HepG2 (cell line): Measurements from ENCODE around the gene CCR2. TPM values are rescaled to one million over a fixed set of nuclear protein-coding genes. Genes with fewer than 3 reads are reported as not detected.

Experiments used
- ATAC-seq: fragments of 200-7000 bp; cut with Tn5 transposase; 3 replicates; pipeline ENCODE4 v1.9.1; 2020; ENCODE audit warnings: mild to moderate bottlenecking, moderate library complexity
- BruUV-seq: library from RNA; stranded (reverse); fragments of 400-500 nt; replicated peaks from 2 replicates; lab custom pipeline; 2021; lab: Mats Ljungman, UMichigan
- CTCF ChIA-PET: fragments of 300-600 bp; formaldehyde crosslinking; extraction: SDS; loops from one replicate; lab custom pipeline; 2021; ENCODE audit warnings: low total read pairs, inconsistent platforms, low intra/inter-chr PET ratio; lab: Yijun Ruan, JAX
- POLR2A ChIA-PET: fragments of 350-600 bp; sonication (Branson Sonifier 250); formaldehyde crosslinking; loops from one replicate; lab custom pipeline; 2020; ENCODE audit warnings: antibody characterized with exemption, inconsistent platforms; lab: Yijun Ruan, JAX
- DNase-seq: peaks from one replicate; pipeline ENCODE4 v3.0.0-alpha.2; 2015; ENCODE audit warnings: low spot score
- FAIRE-seq: peaks from 3 replicates; lab custom pipeline; 2011; peaks lifted over from hg19 to GRCh38; lab: Jason Lieb, UNC
- H2AFZ ChIP-seq: one replicate; pipeline ENCODE4 v1.6.1; 2011; ENCODE audit warnings: low read length, inconsistent platforms
- H3K27ac ChIP-seq: fragments of 300-600 bp; 3 replicates; pipeline ENCODE4 v1.8.0; 2011; ENCODE audit warnings: mixed run types, mild to moderate bottlenecking, mixed read lengths, low read length, inconsistent platforms; ENCODE audit not compliant: insufficient read depth; ENCODE audit errors: extremely low read length
- H3K27me3 ChIP-seq, 2 experiments: fragments of 200-600 bp in 1 of 2; 2 replicates in 1 of 2; 3 replicates in 1 of 2; pipeline versions ENCODE4 v1.6.0 to v1.8.0; 2011; ENCODE audit warnings: low read length in 2 of 2, mild to moderate bottlenecking in 2 of 2, moderate library complexity in 2 of 2, inconsistent platforms in 1 of 2; ENCODE audit not compliant: insufficient read depth in 2 of 2, control insufficient read depth in 1 of 2
- H3K36me3 ChIP-seq, 2 experiments: fragments of 200-600 bp in 1 of 2; replicated peaks in 1 of 2; 2 replicates in 1 of 2; 3 replicates in 1 of 2; pipeline versions ENCODE4 v1.5.1 to v1.8.0; 2011; ENCODE audit warnings: low read length in 2 of 2, inconsistent platforms in 1 of 2; ENCODE audit not compliant: insufficient read depth in 2 of 2, control insufficient read depth in 1 of 2
- H3K4me1 ChIP-seq: 2 replicates; pipeline ENCODE4 v1.5.1; 2012; ENCODE audit warnings: low read length, inconsistent platforms; ENCODE audit not compliant: insufficient read depth
- H3K4me2 ChIP-seq: 2 replicates; pipeline ENCODE4 v1.6.0; 2011; ENCODE audit warnings: low read depth, low read length, inconsistent platforms
- H3K4me3 ChIP-seq, 3 experiments: fragments of 200-600 bp in 1 of 3; sonication (generic), shearing (Covaris generic) in 1 of 3; replicated peaks in 1 of 3; 2 replicates each; pipeline ENCODE4 v1.5.1; 2011 to 2016; ENCODE audit warnings: low read length in 3 of 3, inconsistent platforms in 2 of 3, low read depth in 2 of 3, mild to moderate bottlenecking in 2 of 3, control low read depth in 1 of 3, mixed read lengths in 1 of 3; ENCODE audit not compliant: insufficient read depth in 1 of 3
- H3K79me2 ChIP-seq: one replicate; pipeline ENCODE4 v1.6.1; 2011; ENCODE audit warnings: low read length, inconsistent platforms; ENCODE audit not compliant: insufficient read depth
- H3K9ac ChIP-seq: 2 replicates; pipeline ENCODE4 v1.6.0; 2011; ENCODE audit warnings: mild to moderate bottlenecking, low read depth, low read length, inconsistent platforms; ENCODE audit not compliant: insufficient read depth
- H3K9me3 ChIP-seq: 2 replicates; pipeline ENCODE4 v1.5.1; 2012; ENCODE audit warnings: mild to moderate bottlenecking, low read length
- H4K20me1 ChIP-seq: 2 replicates; pipeline ENCODE4 v1.6.0; 2011; ENCODE audit warnings: inconsistent platforms, mild to moderate bottlenecking, low read length, moderate library complexity; ENCODE audit not compliant: insufficient read depth
- ARID2 ChIP-seq: sonication (generic); formaldehyde crosslinking; IDR thresholded peaks from 2 replicates; pipeline ENCODE4 v1.8.1; 2022; ENCODE audit warnings: mild to moderate bottlenecking, missing genetic modification reagents, borderline replicate concordance
- CEBPB ChIP-seq: IDR thresholded peaks from 2 replicates; pipeline ENCODE4 v1.6.1; 2011; ENCODE audit warnings: low read depth, low read length, improper control_type of control experiment, borderline replicate concordance
- GPN1 ChIP-seq: sonication (generic); formaldehyde crosslinking; IDR thresholded peaks from 2 replicates; pipeline ENCODE4 v1.5.1; 2020; ENCODE audit warnings: missing genetic modification reagents, borderline replicate concordance
- JUNB ChIP-seq: sonication (generic); formaldehyde crosslinking; IDR thresholded peaks from 2 replicates; pipeline ENCODE4 v1.8.0; 2022; ENCODE audit warnings: missing genetic modification reagents, mild to moderate bottlenecking, borderline replicate concordance
- KDM6A ChIP-seq: IDR thresholded peaks from 2 replicates; pipeline ENCODE4 v1.6.1; 2016; ENCODE audit warnings: low read depth
- MZF1 ChIP-seq: sonication (generic); formaldehyde crosslinking; IDR thresholded peaks from 2 replicates; pipeline ENCODE4 v1.8.1; 2023; ENCODE audit warnings: mild to moderate bottlenecking, missing genetic modification reagents, borderline replicate concordance
- PAX8 ChIP-seq: sonication (generic); formaldehyde crosslinking; IDR thresholded peaks from 2 replicates; pipeline ENCODE4 v1.8.0; 2022; ENCODE audit warnings: mild to moderate bottlenecking, missing genetic modification reagents, borderline replicate concordance
- RAD21 ChIP-seq: fragments of 450-650 bp; formaldehyde crosslinking; IDR thresholded peaks from 2 replicates; pipeline ENCODE4 v1.5.0; 2020; ENCODE audit warnings: mild to moderate bottlenecking
- TOE1 ChIP-seq: sonication (generic); formaldehyde crosslinking; IDR thresholded peaks from 2 replicates; pipeline ENCODE4 v1.4.0; 2020; ENCODE audit warnings: mild to moderate bottlenecking, missing genetic modification reagents
- ZEB1 ChIP-seq: IDR thresholded peaks from 2 replicates; pipeline ENCODE4 v1.6.1; 2012; ENCODE audit warnings: mild to moderate bottlenecking, low read depth, inconsistent platforms; ENCODE audit not compliant: insufficient replicate concordance
- ZMAT3 ChIP-seq: sonication (generic); formaldehyde crosslinking; conservative IDR thresholded peaks from 2 replicates; pipeline ENCODE4 v1.7.0; 2021; ENCODE audit warnings: missing genetic modification reagents
- ZNF292 ChIP-seq: sonication (generic); formaldehyde crosslinking; IDR thresholded peaks from 2 replicates; pipeline ENCODE4 v1.8.1; 2022; ENCODE audit warnings: mild to moderate bottlenecking, low read depth, missing genetic modification reagents, borderline replicate concordance
- ZNF562 ChIP-seq: sonication (generic); formaldehyde crosslinking; IDR thresholded peaks from 2 replicates; pipeline ENCODE4 v1.8.0; 2022; ENCODE audit warnings: missing genetic modification reagents, borderline replicate concordance
- ZNF749 ChIP-seq: sonication (generic); formaldehyde crosslinking; IDR thresholded peaks from 2 replicates; pipeline ENCODE4 v1.8.0; 2022; ENCODE audit warnings: mild to moderate bottlenecking, missing genetic modification reagents, moderate library complexity, borderline replicate concordance
- ZNF777 ChIP-seq: sonication (generic); formaldehyde crosslinking; IDR thresholded peaks from 2 replicates; pipeline ENCODE4 v1.4.0; 2020; ENCODE audit warnings: missing genetic modification reagents
- ZNF878 ChIP-seq: sonication (generic); formaldehyde crosslinking; IDR thresholded peaks from 2 replicates; pipeline ENCODE4 v1.8.1; 2023; ENCODE audit warnings: mild to moderate bottlenecking, missing genetic modification reagents, moderate library complexity
- ZNF883 ChIP-seq: sonication (generic); formaldehyde crosslinking; IDR thresholded peaks from 2 replicates; pipeline ENCODE4 v1.5.1; 2020; ENCODE audit warnings: mild to moderate bottlenecking, missing genetic modification reagents; ENCODE audit errors: not compliant biosample characterization
- WGBS: methylation state at CpG from one replicate; pipeline ENCODE4 v1.1.6; 2017; ENCODE audit warnings: low lambda C conversion rate; 5-methylcytosine and 5-hydroxymethylcytosine counted together
- in situ Hi-C: cut with HindIII; loops from 2 replicates; pipeline ENCODE4 v1.10.0; 2017; ENCODE audit warnings: low pct_unique_long_range_greater_than_20kb; ENCODE audit not compliant: extremely low pct_ligation_motif_present
- intact Hi-C: fragments of 100-400 bp; cut with micrococcal nuclease; formaldehyde crosslinking; loops from one replicate; pipeline ENCODE4 v1.10.0; 2022; ENCODE audit not compliant: unreplicated experiment
- polyA plus RNA-seq, 8 experiments: library from polyadenylated mRNA; depleted of rRNA in 3 of 8; stranded (reverse) in 7 of 8; unstranded in 1 of 8; fragments of >200 nt; fragmentation: Illumina TruSeq in 4 of 8; extraction: Trizol in 4 of 8; gene quantifications; 2 replicates each; pipeline versions ENCODE4 v1.2.1 to v1.2.3, GENCODE V29; 2011 to 2016; ENCODE audit warnings: low read depth in 4 of 8, missing spikeins in 1 of 8, mixed read lengths in 1 of 8; ENCODE audit not compliant: insufficient read depth in 1 of 8
- total RNA-seq, 5 experiments: library from RNA; depleted of rRNA; stranded (reverse); fragments of >200 nt; fragmentation: Illumina TruSeq; extraction: Trizol; gene quantifications; 2 replicates each; pipeline ENCODE4 v1.2.3, GENCODE V29; 2016; ENCODE audit warnings: low read depth in 1 of 5
- TF ChIP-seq, protein P1 (sequence below): sonication (generic); formaldehyde crosslinking; IDR thresholded peaks from 2 replicates; pipeline ENCODE4 v1.5.0; 2020; ENCODE audit warnings: missing genetic modification reagents
- TF ChIP-seq, protein P2 (sequence below): sonication (generic); formaldehyde crosslinking; IDR thresholded peaks from 2 replicates; pipeline ENCODE4 v1.8.1; 2023; ENCODE audit warnings: missing genetic modification reagents, inconsistent platforms, borderline replicate concordance
- TF ChIP-seq, protein P3 (sequence below): IDR thresholded peaks from 2 replicates; pipeline ENCODE4 v1.6.1; 2016

CCR2 gene
- total and polyA plus RNA-seq, 2 of the 13 experiments (the other 11 are each of a cell fraction or from before 2014, with no cell fraction given): not detected

DNA sequence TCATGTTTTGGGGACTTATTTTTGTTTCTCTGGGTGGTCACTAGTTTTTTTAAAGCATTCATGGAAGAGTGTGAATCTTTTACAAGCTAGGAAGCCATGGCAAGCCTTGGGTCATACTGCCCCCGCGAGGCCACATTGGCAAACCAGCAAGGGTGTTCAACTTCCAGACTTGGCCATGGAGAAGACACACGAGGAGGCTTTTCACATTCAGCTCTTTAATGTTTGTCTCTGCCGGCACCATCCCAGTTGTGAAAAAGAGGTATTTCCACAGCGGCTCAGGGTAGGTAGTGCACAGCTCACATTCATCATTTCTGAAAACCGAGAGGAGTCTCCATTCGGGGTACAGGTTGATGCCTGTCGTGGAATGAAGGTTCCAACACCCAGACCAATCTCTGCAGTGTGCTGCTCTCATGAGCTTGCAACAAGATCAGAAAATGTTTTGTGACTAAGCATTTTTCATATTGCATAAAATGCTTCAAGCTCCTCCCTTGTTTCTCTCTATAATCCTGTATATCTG is 24.6 kb downstream of the CCR2 start (continued):
- TF ChIP-seq MZF1 (CRISPR knock-in tag) (no peak), PAX8 (CRISPR knock-in tag) (no peak), ZMAT3 (CRISPR knock-in tag) (no peak), ZNF883 (no peak), RAD21 (CRISPR knock-in tag) (peak; percentile 28; the same call in 1 of the 2 replicates), ZNF878 (no peak)
- TF ChIP-seq, all 625 proteins: peak for 4

DNA sequence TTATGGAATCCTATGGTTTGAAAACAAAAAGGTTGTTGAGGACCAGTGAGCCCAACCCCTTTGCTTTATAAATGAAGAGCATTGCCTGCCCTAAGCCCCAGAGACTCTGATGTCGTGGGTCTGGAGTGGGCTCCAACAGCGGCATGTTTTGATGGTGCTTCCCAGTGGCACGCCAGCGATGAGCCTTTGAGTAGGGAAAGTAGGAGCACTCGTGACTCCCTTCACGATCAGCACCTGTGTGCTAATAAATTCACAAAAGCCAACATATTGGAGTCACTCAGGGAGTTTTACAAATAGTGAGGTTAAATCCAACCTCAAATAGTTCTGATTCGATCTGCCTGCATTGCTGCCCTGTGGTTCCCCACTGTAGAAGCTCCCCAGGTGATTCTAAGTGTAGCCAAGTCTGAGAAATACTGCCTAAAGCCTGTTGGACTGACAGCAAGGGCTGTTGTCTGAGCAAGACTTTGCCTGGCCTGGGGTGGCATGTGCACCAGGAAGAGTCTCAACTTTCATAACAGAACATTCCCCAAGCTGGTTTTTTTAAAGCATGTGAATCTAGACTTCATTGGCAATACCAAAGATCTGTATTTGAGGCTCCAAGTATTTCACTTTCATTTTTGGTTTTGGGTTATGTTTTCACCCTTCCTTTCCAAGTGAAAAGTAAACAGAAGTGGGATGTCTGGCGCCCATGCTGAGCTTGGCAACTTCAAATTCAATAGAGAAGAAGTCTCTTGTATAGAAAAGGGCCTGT is 26.7 kb downstream of the CCR2 start:
- in situ Hi-C loops (no loop called here), intact Hi-C loops (no loop called here)
- BruUV-seq: no TSS peak
- H3K4me3 ChIP-seq: no peak overlapping the region
- no peaks in the 10 kb centered on the region for H3K9me3 ChIP-seq
- no peaks in the 10 kb centered on the region for H4K20me1 ChIP-seq
- 45% methylated on average over 7 of the region's 8 CpGs for WGBS
- ATAC-seq: no peak
- no peak overlapping the region for H2AFZ ChIP-seq
- peaks cover 0 to 1% of the 10 kb centered on the region in 2 experiments; a peak in 1 of 5 replicates for H3K27me3 ChIP-seq
- POLR2A ChIA-PET: no interaction called here
- FAIRE-seq: no peak
- no peak overlapping the region for H3K9ac ChIP-seq
- no peak overlapping the region for H3K27ac ChIP-seq
- no peaks in the 10 kb centered on the region for H3K79me2 ChIP-seq
- DNase-seq: no peak
- no peak overlapping the region for H3K4me2 ChIP-seq
- CTCF ChIA-PET: no interaction called here
- no peaks in the 10 kb centered on the region for H3K36me3 ChIP-seq
- H3K4me1 ChIP-seq: no peaks in the 10 kb centered on the region
- no peak for TF ChIP-seq KDM6A (CRISPR knock-in tag)
- TF ChIP-seq ZNF562 (CRISPR knock-in tag): no peak
- TF ChIP-seq, protein P1, sequence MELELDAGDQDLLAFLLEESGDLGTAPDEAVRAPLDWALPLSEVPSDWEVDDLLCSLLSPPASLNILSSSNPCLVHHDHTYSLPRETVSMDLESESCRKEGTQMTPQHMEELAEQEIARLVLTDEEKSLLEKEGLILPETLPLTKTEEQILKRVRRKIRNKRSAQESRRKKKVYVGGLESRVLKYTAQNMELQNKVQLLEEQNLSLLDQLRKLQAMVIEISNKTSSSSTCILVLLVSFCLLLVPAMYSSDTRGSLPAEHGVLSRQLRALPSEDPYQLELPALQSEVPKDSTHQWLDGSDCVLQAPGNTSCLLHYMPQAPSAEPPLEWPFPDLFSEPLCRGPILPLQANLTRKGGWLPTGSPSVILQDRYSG (CRISPR knock-in tag): no peak
- TF ChIP-seq ZNF777: no peak
- no peak for TF ChIP-seq ZNF749 (CRISPR knock-in tag)
- no peak for TF ChIP-seq TOE1 (CRISPR knock-in tag)
- no peak for TF ChIP-seq ZNF292 (CRISPR knock-in tag)
- TF ChIP-seq CEBPB: no peak
- no peak for TF ChIP-seq JUNB (CRISPR knock-in tag)
- TF ChIP-seq GPN1 (CRISPR knock-in tag): no peak
- TF ChIP-seq, protein P2, sequence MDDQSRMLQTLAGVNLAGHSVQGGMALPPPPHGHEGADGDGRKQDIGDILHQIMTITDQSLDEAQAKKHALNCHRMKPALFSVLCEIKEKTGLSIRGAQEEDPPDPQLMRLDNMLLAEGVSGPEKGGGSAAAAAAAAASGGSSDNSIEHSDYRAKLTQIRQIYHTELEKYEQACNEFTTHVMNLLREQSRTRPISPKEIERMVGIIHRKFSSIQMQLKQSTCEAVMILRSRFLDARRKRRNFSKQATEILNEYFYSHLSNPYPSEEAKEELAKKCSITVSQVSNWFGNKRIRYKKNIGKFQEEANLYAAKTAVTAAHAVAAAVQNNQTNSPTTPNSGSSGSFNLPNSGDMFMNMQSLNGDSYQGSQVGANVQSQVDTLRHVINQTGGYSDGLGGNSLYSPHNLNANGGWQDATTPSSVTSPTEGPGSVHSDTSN: no peak
- no peak for TF ChIP-seq ARID2 (CRISPR knock-in tag)
- no peak for TF ChIP-seq ZEB1
- TF ChIP-seq, protein P3, sequence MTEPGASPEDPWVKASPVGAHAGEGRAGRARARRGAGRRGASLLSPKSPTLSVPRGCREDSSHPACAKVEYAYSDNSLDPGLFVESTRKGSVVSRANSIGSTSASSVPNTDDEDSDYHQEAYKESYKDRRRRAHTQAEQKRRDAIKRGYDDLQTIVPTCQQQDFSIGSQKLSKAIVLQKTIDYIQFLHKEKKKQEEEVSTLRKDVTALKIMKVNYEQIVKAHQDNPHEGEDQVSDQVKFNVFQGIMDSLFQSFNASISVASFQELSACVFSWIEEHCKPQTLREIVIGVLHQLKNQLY (CRISPR knock-in tag): no peak
